Measurements from ENCODE around the gene GPNMB.
"Not testable (repeated sequence)": the region's sequence is repeated elsewhere in the genome, so short reads cannot be mapped to it uniquely, and the experiment has no call there.

DNA sequence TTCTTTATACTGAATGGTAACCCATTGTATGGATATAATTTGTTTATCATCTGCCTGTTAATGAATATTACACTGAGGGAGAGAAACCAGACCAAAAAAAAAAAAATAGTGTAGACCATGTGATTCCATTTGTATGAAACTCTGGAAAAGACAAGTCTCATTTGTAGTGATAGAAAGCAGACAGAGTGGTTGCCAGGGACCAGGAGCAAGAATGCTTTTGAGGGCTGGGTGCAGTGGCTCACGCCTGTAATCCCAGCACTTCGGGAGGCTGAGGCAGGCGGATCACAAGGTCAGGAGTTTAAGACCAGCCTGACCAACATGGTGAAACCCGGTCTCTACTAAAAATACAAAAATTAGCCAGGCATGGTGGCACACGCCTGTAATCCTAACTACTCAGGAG is 48.8 kb upstream of the GPNMB start:
- TF ChIP-seq POLR2A, POLR2AphosphoS5, EP300 (IDR thresholded peaks at IDR 0.05): not testable (repeated sequence)
- TF ChIP-seq, protein P1, sequence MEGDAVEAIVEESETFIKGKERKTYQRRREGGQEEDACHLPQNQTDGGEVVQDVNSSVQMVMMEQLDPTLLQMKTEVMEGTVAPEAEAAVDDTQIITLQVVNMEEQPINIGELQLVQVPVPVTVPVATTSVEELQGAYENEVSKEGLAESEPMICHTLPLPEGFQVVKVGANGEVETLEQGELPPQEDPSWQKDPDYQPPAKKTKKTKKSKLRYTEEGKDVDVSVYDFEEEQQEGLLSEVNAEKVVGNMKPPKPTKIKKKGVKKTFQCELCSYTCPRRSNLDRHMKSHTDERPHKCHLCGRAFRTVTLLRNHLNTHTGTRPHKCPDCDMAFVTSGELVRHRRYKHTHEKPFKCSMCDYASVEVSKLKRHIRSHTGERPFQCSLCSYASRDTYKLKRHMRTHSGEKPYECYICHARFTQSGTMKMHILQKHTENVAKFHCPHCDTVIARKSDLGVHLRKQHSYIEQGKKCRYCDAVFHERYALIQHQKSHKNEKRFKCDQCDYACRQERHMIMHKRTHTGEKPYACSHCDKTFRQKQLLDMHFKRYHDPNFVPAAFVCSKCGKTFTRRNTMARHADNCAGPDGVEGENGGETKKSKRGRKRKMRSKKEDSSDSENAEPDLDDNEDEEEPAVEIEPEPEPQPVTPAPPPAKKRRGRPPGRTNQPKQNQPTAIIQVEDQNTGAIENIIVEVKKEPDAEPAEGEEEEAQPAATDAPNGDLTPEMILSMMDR (IDR thresholded peaks at IDR 0.05) = not testable (repeated sequence)
